G401 (cell line): Measurements from ENCODE around the gene TNFAIP8L3. TPM values are rescaled to one million over a fixed set of nuclear protein-coding genes. Genes with fewer than 3 reads are reported as not detected.
"Not testable (repeated sequence)": the region's sequence is repeated elsewhere in the genome, so short reads cannot be mapped to it uniquely, and the experiment has no call there.

Experiments
- DNase-seq: peaks from one replicate; pipeline ENCODE4 v3.0.0-alpha.2; 2015; ENCODE audit warnings: low spot score
- in situ Hi-C: cut with HindIII; loops from 2 replicates; pipeline ENCODE4 v1.10.0; 2016; ENCODE audit warnings: low sequenced_read_pairs, mixed read lengths
- total RNA-seq: library from RNA; depleted of rRNA; stranded (reverse); fragments of >200 nt; shearing (Covaris generic); gene quantifications from 2 replicates; pipeline ENCODE4 v1.2.3, GENCODE V29; 2014; rRNA removed

Gene TNFAIP8L3
- not detected in 2 replicates for total RNA-seq

DNA sequence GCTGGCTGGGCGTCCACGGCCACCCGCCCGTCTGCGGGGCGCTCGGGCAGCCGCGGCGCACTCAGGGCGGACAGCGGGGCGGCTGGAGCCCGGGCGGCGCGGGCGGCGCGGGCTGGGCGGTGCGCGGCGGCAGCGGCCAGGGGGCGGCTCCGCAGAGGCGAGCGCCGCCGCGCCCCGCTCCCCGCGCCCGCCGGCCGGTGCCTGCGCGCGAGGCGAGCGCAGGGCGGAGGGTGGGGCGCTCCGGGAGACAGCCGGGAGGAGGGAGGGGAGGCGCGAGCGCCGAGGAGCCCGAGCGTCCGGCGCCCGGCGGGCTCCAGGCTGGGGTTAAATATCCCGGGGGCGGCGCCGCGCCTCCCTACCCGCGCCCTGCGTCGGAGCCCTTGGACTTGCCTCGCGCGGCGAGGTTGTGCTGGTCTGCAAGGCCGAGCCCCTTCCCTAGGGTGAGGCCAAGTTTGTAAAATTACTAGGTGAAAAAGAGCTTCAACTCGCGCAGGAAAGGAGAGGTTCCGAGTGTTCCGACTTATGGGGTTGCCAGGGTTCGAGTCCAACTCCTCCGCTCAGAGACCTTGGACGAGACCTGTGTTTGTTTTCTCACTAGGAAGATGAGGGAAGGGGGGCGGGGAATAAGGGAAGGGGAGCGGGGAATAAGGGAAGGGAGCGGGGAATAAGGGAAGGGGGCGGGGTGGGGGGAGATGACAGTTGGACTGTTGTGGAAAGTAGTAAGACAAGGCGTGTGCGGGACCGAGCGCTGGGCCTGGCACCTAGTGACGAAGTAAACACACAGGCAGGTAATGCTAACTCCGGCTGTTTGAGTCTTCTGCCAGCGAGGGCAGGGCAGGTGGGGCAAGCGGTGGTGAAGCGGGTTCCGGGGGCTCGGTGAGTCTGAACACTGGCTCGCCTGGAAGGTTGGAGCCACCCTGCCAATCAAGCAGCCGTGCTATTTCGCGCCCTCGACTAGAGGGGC lies at the start of gene TNFAIP8L3:
TSS of gene TNFAIP8L3 (minus strand) at position 301 of the 964 bp plus-strand sequence. CDS start 311 bp downstream, outside the sequence.
- no peak for DNase-seq
- in situ Hi-C loops, result no loop called here

DNA sequence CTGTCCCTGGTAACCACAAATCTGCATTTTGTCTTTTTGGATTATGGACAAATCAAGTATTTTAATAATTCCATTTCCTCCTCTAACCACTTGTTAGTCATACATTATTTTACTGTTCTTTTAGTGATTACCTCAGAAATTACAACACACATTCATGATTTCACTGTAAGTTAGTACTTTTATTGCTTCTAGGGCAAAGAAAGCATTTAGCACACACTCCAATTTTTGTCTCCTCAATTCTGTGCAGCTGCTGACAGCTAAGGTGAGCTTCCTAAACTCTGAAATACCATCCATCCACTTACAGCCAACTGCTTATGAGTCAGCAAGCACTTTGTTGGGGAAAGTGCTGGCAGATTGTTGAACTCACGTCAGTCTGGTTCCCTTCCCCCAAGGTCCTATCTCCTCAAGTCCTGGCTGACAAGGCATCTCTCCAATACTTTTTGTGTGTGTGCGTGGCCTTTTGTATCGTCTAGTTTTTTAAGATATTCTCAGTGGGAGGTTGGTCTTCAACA lies 49.4 kb upstream of the TNFAIP8L3 start:
- DNase-seq, result no peak
- in situ Hi-C loops, result no loop called here

DNA sequence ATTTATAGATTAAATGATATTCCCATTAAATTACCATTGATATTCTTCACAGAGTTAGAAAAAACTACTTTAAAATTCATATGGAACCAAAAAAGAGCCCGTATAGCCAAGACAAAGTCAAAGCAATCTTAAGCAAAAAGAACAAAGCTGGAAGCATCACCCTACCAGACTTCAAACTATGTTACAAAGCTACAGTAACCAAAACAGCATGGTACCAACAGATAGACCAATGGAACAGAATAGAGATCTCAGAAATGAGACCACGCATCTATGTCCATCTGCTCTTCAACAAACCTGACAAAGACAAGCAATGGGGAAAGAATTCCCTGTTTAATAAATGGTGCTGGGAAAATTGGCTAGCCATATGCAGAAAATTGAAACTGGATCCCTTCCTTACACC lies 45.6 kb upstream of the TNFAIP8L3 start:
- DNase-seq, in situ Hi-C loops: not testable (repeated sequence)

DNA sequence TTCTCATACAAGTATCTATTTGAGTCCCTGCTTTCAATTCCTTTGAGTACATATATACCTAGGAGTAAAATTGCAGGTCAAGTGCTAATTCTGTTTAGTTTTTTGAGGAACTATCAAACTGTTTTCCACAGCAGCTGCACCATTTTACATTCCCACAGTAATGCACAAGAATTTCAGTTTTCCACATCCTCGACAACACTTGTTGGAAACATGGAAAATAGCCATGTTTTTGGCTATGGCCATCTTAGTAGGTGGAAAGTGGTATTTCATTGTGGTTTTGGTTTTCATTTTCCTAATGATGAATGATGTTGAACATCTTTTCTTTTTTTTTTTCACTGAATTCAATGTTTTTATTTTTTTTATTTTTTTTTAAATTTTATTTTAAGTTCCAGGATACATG lies 44.4 kb upstream of the TNFAIP8L3 start:
- in situ Hi-C loops, result no loop called here

DNA sequence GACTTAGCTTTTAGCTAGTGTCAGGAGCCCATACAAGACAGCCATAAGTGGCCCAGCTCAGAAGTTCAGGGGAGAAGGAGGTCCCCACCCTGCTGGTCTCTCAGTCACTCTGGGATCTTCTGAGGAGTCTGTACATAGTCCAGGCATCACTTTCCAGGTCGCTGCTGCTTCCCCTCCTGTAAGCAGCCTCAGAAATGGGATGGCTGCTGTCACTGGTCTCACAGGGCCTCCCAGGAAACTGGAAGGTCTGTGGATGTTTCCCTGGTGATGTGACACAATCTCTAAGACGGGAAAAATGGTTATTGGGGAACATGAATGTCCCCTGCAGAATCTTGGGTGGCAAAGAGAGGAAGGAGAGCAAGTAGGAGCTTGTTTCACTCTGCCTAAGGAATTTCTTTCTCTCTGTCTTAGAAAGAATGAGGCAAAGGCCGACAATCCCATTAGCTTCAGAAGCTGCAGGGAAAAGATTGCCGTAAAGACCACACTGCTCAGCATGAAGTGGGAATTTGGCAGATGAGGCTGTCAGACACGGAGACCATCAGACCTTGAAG lies 43.2 kb upstream of the TNFAIP8L3 start:
- in situ Hi-C loops, result no loop called here
- no peak for DNase-seq

More for the DNA sequence above, 44.4 kb upstream of the TNFAIP8L3 start:
- no peak for DNase-seq

DNA sequence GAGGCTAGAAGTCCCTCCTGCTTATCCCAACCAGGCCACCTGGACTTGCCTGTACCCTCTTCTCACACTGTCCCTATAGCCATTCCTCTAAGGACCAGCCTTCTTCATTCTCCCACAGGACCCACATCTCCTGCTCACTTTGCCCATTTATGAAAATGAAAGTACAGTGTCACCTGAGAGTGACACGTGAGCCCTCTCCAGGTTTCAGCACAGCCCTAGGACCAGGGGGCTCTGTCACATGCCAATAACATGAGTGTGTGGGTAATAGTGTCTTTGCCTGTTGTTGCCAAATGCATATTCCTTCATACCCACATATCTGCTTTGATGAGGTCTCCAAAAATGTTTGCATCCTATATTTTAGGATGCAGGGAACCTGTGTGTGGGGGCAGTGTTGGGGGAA lies 42.3 kb upstream of the TNFAIP8L3 start:
- no peak for DNase-seq
- in situ Hi-C loops, result no loop called here

DNA sequence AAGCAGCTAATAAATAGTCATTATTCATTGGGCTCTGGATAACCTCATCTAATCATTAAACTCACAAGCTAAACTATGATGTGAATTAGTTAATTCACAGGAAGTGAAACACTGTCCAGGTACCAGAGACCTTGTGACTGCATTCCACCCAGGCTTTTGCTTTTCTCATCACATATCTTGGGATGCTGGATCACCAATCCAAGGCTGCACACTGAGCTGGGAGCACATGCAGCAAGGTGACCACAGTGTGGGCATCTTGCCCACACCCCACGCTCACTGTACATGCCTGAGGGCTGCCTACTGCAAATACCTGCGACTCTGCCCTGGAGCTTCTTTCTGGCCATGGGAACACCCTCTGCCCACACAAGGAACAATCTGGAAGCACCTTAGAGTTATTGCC lies 40.6 kb upstream of the TNFAIP8L3 start:
- in situ Hi-C loops, result no loop called here
- DNase-seq, result no peak

DNA sequence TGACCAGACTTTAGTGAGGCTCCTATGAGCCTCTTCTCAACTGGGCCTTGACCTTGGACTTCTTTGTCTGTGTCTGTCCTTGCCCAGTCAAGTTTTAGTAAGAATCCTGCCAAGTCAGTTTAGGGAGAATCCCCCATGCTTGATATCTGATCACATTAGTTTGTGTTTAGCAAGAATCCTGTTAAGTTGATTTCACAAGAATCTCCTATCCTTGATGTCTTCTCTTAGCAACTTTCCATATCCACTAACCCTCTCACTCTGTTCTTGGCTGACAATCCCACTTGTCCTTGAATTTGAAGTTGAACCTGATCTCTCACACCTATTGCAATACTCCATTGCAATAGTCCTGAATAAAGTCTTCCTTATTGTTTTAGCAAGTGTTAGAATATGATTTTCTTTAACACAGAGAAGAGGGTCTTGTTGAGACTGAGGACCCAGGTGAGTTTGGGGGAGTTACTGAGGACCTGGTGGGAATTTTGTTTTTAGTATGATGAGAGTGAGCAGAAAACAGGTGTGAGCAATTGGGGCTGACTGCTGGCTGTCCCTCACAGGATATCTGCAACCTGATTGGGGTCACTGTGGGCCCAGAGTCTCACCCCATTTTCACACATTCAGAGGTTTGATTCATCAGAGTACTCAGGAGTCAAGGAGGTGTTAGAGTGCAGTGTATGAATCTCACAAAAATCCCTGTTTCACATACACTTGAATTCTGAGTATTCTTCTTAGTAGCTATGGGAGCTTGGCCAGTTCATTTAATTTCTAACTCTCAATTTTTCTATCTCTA lies 39.9 kb upstream of the TNFAIP8L3 start:
- in situ Hi-C loops, result no loop called here
- DNase-seq, result no peak

DNA sequence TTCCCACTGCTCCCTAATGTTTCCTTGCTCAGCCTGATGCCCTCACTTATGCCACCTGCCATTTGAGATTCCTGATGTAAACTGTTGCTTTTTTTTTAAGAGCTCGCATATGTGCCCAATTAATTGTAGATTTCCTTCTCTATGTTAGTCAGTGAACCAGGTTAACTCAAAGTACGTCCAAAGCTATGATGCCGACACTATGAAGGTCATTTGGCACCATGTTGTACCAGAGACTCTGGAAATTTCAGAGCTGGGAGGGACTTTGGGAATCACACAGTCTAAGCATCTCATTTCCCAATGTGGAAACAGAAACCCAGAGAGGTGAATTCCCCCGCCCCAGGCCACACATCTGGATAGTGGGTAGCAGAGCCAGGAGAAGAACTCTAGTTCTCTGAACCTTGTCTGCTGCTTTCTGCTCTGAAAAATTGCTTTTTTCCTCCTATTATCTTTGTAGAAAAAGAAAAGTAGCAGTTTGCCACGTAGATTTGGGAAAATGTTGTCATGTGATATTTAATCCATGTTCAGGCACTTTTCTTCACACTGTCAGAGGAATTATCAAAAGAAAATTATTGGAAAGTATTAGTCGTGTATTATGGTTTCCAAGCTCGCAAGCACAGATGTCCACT lies 38.5 kb upstream of the TNFAIP8L3 start:
- no peak for DNase-seq
- in situ Hi-C loops, result no loop called here

DNA sequence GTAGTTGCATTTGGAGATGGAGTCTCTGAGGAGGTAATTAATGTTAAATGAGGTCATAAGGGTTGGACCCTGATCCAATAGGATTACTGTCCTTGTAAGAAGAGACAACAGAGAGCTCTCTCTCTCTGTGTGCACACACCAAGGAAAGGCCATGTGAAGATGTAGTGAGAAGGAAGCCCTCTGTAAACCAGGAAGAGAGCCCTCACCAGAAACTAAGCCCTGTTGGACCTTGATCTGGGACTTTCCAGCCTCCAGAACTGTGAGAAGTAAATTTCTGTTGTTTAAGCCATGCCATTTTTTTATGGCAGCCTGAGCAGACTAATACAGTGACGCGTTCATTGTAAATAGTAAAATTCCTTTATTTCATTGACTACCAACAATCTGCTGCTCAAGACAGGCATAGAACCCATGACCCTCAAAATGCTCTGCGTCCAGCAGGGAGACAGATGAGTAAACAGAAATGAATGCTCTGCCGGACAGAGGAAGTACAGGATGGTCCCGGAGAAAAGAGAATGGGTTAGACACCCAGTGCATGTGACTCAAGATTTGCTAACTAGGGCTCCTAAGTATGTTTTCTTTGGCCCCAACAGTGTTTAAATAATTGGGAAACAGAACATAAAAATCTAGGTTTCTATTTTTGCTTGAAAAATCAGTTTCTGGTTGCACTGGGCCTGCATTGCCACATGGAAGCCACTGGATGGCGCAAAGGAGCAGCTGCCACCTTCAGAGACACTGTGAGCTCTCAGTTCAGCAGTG lies 37.9 kb upstream of the TNFAIP8L3 start:
- DNase-seq, result peak; percentile 9
- in situ Hi-C loops, result no loop called here

DNA sequence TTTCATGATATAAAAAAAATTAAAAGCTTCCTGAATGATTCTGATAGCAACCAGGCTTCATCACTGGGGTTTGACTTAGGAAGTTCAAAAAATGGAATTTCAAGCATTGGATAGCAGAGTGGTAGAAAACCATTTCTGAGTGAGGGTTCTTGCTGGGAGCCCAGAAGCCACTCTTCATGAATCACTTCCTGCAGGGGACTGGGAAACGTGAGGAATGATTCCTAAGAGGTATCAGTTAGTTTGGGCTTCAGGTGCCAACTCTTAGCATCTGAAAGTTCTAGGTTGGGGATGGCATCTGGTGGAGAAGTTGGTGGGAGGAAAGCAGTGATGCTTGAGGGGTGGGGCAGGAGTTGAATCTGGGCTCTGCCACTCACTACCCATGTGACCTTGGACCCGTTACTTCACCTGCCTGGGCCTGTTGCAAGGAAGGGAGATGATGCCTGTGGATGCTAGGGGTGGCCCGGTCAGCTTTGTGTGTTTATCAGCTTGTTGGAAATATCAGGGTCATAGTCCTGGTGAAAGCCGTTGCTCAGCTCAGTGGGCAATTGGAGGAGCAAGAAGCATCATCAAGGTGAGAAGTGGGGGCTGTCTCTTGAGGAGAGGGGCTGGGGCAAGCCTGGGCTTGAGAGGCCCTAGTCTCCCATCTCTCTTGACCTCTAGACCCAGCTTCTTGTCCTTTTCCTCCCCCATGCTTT lies 37.0 kb upstream of the TNFAIP8L3 start:
- no peak for DNase-seq

DNA sequence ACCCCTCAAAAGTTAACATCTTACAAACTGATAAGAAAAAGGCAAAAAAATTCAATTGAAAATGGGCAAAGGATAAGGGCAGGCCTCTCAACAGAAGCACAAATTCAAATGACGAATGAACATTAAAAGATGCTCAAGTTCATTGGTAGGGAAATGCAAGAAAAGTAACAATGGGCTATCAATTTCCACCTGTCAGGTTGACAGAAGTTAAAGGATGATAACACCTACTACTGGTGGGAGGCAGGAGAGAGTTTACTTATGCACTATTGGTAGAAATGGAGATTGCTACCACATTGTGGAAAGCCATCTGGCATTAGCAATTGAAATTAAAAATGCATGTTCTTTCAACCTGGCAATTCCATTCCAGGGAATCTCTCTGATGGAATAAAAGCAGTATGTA lies 35.6 kb upstream of the TNFAIP8L3 start:
- in situ Hi-C loops, result no loop called here
- no peak for DNase-seq

More for the DNA sequence above, 37.0 kb upstream of the TNFAIP8L3 start:
- in situ Hi-C loops, result no loop called here

DNA sequence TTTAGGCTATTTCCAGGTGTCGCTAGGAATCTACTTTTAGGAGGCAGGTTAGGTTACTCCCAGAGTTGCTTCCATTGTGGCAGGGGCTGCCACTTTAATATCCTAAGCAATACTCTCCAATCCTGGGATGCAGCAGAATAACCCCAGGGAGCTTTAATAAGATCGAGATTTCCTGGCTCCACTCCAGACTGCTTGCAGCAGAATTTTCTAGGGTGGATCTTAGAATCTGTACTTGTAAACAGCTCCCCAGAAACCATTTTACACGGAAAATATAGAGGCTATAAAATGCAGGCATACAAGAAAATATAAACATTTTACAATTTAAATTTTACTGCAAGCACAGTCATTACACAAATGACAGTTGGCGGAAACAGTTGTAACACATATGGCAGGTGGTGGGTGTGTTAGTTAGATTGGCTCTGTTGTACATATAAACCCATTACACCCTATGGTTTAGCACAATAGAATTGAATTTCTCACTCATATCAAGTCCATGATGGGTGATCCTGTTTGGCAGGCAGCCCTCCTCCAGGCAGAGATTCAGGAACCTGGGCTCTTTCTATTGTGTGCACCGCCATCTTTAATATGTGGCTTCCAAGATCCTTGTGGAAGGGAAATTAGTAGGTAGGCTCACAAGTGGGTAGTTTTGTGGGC lies 35.0 kb upstream of the TNFAIP8L3 start:
- DNase-seq, result peak; percentile 14
- in situ Hi-C loops, result no loop called here

DNA sequence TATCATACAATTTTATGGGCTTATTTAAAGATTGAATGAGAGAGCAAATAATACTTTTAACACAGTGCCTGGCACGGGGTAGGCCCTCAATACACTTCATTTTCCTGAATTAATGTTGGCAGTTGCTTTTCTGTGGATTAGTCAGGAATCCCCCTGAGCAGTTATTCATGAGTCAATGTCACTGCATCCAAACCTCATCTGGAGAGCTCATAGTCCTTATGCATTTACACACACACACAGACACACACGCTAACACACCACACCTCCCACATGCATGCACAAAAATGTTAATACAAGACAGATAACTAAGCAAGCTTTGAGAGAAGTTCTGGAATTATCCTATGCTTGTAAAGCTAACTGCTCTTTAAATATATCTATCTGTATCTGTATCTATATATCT lies 34.0 kb upstream of the TNFAIP8L3 start:
- DNase-seq, result no peak
- in situ Hi-C loops, result no loop called here

DNA sequence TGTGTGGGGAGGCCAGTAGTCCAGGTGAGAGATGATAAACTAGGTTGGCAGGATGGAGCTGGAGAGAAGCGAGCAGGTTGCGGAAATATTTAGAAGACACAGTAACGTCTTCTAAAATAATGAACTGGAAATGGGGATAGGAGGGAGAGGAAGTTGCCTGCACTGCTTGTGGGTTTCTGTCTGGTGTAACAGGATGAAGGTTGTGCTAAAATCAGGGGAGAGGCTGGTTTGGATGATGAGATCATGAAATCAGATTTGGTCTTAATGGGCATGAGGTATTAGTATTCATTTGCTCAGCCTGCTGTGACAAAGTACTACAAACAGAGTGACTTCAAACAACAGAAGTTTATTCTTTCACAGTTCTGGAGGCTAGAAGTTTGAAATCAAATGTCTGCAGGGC lies 32.1 kb upstream of the TNFAIP8L3 start:
- DNase-seq, result no peak

DNA sequence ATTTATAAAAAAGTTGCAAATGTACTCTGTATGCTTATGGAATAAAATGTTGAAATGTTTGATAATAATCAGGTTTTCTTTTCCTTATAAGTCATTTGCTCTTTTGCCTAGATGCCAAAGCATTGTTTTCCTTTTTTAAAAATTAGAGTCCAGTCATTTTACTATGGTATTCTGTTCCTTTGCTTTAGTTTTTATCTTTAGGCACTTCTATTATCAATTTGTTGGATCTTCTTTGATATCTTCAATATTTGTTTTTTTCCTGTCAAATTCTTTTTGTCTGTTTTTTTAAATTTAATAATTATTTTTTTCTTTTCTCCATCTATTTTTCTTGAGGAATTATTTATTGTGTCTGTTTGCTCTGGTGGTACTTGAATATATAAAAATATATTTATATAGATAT lies 28.3 kb upstream of the TNFAIP8L3 start:
- DNase-seq, in situ Hi-C loops: not testable (repeated sequence)

More for the DNA sequence above, 32.1 kb upstream of the TNFAIP8L3 start:
- in situ Hi-C loops, result no loop called here

DNA sequence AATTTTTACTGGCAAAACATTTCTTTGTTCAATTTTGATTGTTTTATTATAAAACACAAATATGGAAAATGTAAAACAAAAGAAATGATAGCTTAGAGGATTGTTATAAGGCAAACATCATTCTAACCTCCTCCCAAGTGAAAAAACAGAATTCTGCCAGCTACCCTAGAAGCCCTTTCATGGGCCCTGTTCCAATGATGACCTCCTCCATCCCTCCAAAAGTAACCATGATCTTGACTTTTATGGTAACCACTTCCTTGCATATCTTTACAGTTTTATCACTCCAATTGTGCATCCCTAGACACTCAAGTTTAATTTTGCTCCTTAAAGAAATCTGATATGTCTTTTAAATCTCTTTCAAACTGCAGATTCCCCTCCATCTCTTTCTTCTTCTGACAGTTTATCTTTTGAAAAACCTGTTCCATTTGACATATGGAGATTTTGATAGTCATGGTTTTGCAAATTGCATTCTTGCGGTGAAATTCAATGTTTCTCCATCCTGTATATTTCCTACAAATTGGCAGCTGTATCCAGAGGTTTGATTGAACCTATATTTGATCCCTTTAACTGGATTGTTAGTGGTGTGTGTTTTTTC lies 27.0 kb upstream of the TNFAIP8L3 start:
- DNase-seq, result no peak
- in situ Hi-C loops, result no loop called here
